GM10248 (cell line): ENCODE measurements around the gene BICRA.

Source experiments
- CTCF ChIA-PET: fragments of 300-600 bp; sonication (Branson Sonifier 250); formaldehyde crosslinking; extraction: SDS; loops from one replicate; lab custom pipeline; 2021; ENCODE audit warnings: antibody characterized with exemption; lab: Yijun Ruan, JAX
- POLR2A ChIA-PET: fragments of 350-650 bp; sonication (Branson Sonifier 250); formaldehyde crosslinking; extraction: SDS; loops from one replicate; lab custom pipeline; 2020; ENCODE audit warnings: antibody characterized with exemption; lab: Yijun Ruan, JAX
- DNase-seq: peaks from one replicate; pipeline ENCODE4 v3.0.0; 2012; ENCODE audit errors: extremely low spot score
- CTCF ChIP-seq: IDR thresholded peaks from 2 replicates; pipeline ENCODE4 v1.5.1; 2012; ENCODE audit warnings: mild to moderate bottlenecking, low read depth; ENCODE audit errors: extremely low read depth, missing control alignments, control extremely low read depth

The BICRA gene

GRCh38 chr19:47657719-47658118, 48.8 kb downstream of the BICRA start:
- DNase-seq = no peak
- POLR2A ChIA-PET = no interaction called here
- CTCF ChIA-PET = interaction anchor here (1.3 kb wide), 1 partner anchor 42 kb away, joined by 3 read pairs; no protein-coding TSS in a partner anchor
- TF ChIP-seq CTCF = no peak

GRCh38 chr19:47658431-47659348, 49.8 kb downstream of the BICRA start:
- DNase-seq = no peak
- POLR2A ChIA-PET = no interaction called here
- no peak for TF ChIP-seq CTCF
- CTCF ChIA-PET = interaction anchor here (0.9 to 1.5 kb wide), 5 partner anchors 15 to 513 kb away, joined by 3 read pairs; no protein-coding TSS in a partner anchor

DNA sequence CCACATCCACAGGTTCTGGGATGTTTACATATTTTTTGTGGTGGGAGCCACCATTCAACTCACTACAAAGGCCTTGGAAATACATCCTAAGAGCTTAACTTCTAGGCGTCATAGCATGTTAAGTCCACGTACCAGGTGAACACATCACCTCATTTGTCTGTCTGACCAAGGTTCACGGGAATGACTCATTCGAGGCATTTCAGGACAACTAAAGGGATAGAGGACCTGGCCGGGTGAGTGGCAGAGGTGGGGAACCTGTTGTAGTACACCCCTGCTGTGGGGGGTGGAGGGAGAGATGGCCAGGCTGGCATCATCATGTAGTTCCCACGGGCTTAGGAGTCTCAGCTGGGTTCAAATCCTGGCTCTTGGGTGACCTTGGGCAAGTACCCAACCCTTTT, 51.5 kb downstream of the BICRA start:
- no peak for DNase-seq
- ChIA-PET CTCF (no interaction called here), POLR2A (no interaction called here)
- no peak for TF ChIP-seq CTCF

- no peak for DNase-seq
- POLR2A ChIA-PET = no interaction called here
- CTCF ChIA-PET = interaction anchor here (1.0 kb wide), 1 partner anchor 38 kb away, joined by 3 read pairs; no protein-coding TSS in a partner anchor
- TF ChIP-seq CTCF = no peak
Measured at GRCh38 chr19:47661161-47661560, 52.2 kb downstream of the BICRA start.

GRCh38 chr19:47661611-47662010, 52.7 kb downstream of the BICRA start:
- ChIA-PET CTCF (interaction anchor here (1.0 kb wide), 1 partner anchor 38 kb away, joined by 3 read pairs; no protein-coding TSS in a partner anchor), POLR2A (no interaction called here)
- DNase-seq = no peak
- no peak for TF ChIP-seq CTCF

- POLR2A ChIA-PET = no interaction called here
- DNase-seq = no peak
- TF ChIP-seq CTCF = no peak
- CTCF ChIA-PET = no interaction called here
Measured at GRCh38 chr19:47663435-47663910, 54.5 kb downstream of the BICRA start.
